GM19468 (cell line): Measurements from ENCODE around the gene RAB8B.

Experiments used
- ATAC-seq: cut with Tn5 transposase; IDR thresholded peaks from one replicate; pipeline ENCODE4 v1.9.1; 2021; ENCODE audit warnings: mild to moderate bottlenecking, moderate library complexity, moderate number of reproducible peaks; ENCODE audit not compliant: unreplicated experiment; ENCODE audit errors: extremely low read depth

Gene RAB8B

GRCh38 chr15:63180746-63181145, 8.7 kb upstream of the RAB8B start:
- no peak for ATAC-seq

- ATAC-seq, result no peak
These were observed 7.8 kb upstream of the RAB8B start for GRCh38 chr15:63181648-63182047.

- ATAC-seq, result no peak
These were observed 4.2 kb upstream of the RAB8B start for GRCh38 chr15:63185206-63185605.

- no peak for ATAC-seq
These were observed 3.3 kb upstream of the RAB8B start for GRCh38 chr15:63186065-63186464.

- no peak for ATAC-seq
These were observed 1.7 kb upstream of the RAB8B start for GRCh38 chr15:63187589-63188226.

DNA sequence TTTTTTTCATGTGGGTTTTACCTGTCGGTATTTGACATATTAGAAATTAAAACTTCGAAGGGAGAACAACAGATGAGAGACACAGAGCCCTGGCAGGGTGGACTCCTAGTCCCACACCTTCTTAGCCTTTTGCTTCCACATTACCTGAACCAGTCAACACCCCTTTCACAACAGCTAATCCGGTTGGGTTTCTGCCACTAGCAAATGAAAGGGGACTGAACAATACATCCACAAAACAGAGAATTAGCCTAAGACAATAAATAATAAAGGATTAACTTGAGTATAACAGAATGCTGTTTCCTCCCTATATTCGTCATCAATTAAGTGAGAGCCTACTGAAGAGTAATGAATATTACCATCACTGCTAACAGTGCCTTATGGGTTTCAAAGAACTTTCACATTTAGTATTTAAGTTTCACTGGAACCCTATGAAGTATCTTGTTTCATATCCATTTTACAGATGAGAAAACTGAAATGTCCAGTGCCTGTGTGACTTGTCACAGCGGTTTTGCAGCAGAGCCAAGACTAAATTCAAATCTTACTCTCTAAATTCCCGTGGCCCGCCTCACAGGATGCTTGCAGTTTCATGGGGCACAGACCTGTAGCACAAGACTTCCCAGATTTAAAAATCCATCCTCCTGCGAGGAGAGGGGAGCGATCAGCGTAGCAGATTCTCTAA, 1.0 kb upstream of the RAB8B start:
- no peak for ATAC-seq

DNA sequence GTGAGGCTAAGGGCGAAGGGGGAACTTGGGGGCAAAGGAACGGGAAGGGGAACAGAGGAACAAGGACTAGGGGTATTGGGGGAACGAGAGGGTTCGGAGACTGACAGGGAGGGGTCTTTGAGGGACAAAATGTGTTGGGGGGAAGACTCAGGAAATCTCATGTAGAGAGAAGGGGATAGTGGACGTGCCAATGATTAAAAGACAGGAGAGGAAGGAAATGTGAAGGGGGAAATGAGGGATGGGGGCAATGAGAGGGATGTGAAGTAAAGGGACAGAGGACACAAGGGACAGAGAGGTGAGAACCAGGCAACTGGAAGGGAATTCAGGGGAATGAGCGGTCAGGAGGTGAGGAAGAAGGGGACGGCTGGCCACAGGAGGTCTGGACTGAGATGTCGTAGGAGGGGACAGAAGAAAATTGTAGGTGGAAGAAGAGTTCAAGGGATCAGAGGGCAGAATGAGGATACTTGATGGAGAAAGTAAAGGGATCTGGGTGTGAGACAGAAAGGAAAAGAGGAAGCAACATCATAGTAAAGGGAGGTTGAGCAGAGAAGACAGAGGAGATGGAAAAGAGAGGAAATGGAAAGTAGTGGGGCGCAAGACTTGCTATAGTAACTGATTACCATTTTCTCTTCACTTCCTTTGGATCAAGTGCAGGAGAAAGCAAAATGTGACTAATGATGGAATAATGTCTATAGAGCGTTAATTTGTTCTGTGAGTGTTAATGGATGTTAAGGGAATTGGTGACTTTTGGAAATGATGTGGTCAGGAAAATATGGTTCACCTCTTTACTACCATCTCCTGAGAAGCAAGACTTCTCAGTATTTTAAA, 749 bp downstream of the RAB8B start:
- ATAC-seq, result no peak

DNA sequence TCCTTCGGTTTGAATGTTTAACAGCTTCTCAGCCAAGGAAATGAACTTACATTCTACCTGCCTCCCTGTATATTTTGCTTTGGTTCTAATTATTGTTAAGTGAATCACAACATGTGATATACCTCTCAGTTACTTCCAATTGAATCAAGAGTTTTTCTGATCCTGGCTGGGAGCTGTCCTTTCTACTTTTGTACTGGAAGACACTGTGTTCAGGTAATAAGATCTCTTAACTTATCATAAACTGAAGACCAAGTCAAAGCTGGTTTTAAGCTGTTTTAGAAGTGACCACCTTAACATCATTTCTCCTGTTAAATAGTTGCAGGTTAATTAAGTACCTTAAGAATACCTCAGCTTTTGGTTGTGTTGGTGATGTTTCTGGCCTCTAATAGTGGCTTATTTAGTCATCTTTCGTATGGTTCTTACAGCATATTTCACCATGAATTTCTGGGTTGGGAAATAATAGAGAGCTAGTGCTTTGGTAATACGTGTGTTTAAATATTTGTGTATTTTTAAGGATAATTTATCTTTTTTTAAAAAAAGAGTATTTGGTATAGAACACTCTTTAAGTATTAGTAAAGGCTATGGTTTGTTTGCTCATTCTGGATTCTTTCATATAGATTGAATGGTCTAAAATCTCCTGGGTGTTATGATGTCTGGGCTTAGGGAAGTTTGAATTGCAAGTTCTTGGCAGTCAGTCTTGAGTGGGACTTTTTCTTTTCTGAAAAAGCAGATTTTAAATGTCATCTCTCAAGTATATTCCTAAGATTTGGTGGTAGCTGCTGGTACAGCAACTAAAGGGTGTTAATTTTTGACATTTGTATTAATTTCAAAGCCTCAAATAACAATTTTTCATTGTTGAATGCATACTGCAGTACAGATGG, 1.6 kb downstream of the RAB8B start:
- no peak for ATAC-seq

GRCh38 chr15:63191895-63192618, 2.7 kb downstream of the RAB8B start:
- ATAC-seq, result no peak

DNA sequence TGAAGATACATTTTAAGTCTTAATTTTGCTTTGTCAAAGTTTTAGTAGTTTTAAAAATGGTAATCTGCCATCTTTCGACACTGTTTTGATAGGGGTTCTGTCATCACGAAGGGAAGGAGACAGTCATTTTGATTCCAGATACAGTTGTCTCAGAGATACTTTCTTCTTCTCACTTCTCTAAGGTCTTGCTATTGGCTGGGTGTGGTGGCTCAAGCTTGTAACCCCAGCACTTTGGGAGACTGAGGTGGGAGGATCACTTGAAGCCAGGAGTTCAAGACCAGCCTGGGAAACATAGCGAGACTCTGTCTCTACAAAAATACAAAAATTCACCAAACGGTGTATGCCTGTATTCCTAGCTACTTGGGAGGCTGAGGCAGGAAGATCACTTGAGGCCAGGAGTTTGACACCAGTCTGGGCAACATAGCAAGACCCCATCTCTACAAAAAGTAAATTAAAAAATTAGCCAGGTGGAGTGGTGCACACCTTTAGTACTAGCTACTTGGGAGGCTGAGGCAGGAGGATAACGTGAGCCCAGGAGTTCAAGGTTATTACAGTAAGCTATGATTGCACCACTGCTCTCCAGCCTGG, 3.3 kb downstream of the RAB8B start:
- ATAC-seq, result no peak

DNA sequence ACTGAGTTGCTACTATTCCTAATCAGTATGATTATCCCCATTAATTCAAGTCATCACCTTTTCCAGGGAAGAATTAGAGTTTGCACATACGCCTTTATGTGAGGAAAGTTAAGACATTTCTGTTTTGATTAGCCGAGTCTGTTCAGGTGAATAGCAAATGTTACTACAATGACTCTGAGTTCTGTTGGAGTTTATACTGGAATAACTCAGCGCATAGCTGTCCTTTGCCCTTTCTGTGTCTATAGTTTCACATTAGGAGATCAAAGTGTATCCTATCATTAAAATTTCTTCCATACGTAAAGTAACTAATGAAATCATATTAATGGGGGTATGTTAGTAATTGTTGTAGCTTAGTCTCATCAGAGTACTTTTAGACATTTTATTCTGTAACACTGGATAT, 4.9 kb downstream of the RAB8B start:
- ATAC-seq, result no peak

DNA sequence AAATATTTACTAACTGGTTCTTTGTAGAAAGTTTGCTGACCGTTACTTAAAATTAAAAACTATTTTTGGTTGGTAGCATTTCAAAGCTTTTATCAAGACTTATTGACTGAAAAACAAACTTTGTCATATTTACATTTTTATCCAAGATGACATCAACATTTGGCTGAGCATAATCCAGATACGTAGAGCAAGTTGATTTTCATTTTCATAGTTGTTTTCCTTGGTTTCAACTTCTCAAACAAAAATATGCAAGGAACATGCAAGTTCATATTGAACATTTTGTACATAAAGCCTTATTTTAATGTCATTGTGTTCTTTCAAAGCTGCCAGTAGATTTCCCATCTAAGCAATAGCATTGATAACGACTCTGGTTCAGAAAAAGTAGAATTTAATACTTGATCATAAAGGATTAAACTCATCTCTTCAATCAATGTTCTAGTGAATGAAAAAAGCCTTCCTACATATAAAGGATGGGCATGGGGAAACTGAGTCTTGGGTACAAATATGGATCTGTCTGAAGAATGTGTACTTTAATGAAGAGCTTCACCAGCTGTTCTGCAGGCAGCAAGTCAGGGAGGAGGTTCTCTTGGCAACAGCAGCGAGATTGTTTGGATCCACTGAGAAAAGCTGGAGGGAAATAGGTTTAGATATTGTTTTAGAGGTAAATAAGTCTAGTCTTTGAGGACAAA, 5.6 kb downstream of the RAB8B start:
- ATAC-seq, result no peak

DNA sequence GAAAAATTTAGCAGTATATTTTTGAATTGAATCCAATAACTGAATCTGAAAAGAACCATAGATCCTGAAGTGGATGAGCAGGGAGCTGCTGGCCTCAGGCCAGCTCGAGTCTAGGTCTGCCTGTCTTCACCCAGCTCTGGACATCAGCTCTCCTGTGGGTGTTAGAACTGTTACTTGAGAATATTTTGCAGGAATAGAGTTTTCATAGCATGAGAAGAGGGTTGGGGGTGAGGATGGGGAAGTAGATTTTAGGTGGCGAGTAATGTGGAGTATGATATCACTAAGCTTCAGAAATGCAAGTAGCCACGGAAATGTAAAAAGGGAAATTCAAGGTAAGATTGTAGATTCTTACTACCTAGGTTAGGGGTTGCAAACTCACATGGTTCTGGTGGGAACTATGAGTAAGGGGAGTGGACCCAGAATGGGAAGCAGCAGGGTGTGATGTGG, 6.2 kb downstream of the RAB8B start:
- no peak for ATAC-seq

- ATAC-seq, result no peak
These were observed 7.4 kb downstream of the RAB8B start for GRCh38 chr15:63196842-63197241.

DNA sequence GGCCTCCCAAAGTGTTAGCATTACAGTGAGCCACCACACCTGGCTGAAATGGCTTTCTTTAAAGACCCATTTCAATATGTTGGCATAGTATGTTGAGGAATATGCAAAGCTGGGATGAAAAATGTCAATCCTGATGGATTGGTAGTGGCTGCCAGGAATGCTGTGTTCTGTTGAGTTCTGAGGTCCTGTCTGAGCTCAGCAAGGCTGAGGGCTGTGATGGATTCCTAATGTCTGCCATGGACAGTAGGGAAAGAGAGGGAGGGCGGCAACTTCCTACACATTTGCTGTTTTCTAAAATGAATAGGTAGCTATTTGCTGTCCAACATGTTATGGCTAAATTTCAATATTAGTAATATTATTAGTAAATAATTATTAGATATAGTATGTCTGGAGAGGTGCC, 8.2 kb downstream of the RAB8B start:
- no peak for ATAC-seq

DNA sequence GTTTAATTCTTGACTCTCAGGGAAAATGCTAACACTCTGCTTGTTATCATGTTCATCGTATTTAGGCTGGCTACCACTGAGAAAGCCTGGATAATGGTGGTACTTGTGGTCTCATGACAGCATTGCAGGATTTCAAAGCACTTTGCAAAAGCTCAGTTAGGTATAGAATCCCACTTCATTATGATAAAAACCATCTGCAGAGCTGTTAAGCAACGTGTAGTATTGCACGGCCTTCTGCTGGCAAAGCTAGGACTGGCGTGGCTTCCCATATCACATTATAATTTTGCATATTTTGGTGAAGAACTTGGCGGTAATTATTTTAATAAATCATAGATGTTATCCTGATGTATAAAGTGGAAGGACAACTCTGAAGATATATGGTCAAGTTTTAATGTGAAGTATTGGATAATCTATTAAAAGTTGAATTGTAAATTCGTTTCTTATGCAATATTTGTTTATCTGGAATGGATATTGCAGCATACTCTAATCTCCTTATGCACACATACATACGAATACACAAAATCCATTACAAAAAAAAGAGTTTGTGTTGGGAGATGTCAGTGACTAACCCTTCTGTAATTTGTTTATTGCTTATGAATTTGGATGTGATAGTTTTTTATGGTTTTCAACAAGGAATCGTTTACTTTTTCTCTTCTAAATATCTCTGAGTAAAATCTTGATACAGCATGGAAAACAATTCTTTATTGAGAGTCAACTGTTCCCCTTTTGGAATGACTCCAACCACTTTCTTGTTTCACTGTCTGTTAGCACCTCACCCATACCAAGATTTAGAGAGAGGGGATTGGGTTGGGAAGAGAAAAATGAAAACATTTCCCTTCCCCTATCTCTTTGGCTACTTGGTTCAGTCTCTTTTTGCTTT, 9.2 kb downstream of the RAB8B start:
- ATAC-seq, result no peak

GRCh38 chr15:63200464-63201249, 11.3 kb downstream of the RAB8B start:
- no peak for ATAC-seq
